Sigmoid colon (tissue), 7 donors: ENCODE results near the gene CITED2. TPM values are rescaled to one million over a fixed set of nuclear protein-coding genes. Genes with fewer than 3 reads are reported as not detected.
A peak's percentile ranks its signal among the peaks of the same experiment; 100 is the strongest.

ENCODE experiments used
- DNase-seq: peaks from one replicate; pipeline ENCODE4 v3.0.0-alpha.2; 2019
- H3K27ac ChIP-seq, 4 donors: fragments of 200-600 bp; sonication (generic); one replicate each; pipeline ENCODE4 v1.5.1; 2016 to 2019; ENCODE audit warnings: mild to moderate bottlenecking in 1 of 4
- H3K27me3 ChIP-seq, 3 donors: fragments of 200-600 bp; sonication (generic); one replicate each; pipeline ENCODE4 v1.5.1; 2019; ENCODE audit warnings: mild to moderate bottlenecking in 1 of 3
- H3K36me3 ChIP-seq, 4 donors: fragments of 200-600 bp; sonication (generic); one replicate each; pipeline ENCODE4 v1.5.1; 2016 to 2019
- H3K4me1 ChIP-seq, 4 donors: fragments of 200-600 bp; sonication (generic); one replicate each; pipeline ENCODE4 v1.5.1; 2017 to 2019
- H3K4me3 ChIP-seq, 4 donors: fragments of 200-600 bp; sonication (generic); one replicate each; pipeline ENCODE4 v1.5.1; 2017 to 2019; ENCODE audit warnings: mild to moderate bottlenecking in 2 of 4, moderate library complexity in 1 of 4
- H3K9me3 ChIP-seq, 4 donors: fragments of 200-600 bp in 3 of 4; sonication (generic) in 3 of 4; one replicate each; pipeline versions ENCODE4 v1.5.1 to v1.6.1; 2013 to 2019
- EP300 ChIP-seq, 4 donors: sonication (generic); formaldehyde crosslinking; IDR thresholded peaks; one replicate each; pipeline ENCODE4 v1.6.1; 2017; ENCODE audit warnings: antibody characterized with exemption in 4 of 4
- POLR2A ChIP-seq, 2 donors: fragments of 450-650 bp; IDR thresholded peaks; one replicate each; pipeline ENCODE4 v1.6.1; 2016; ENCODE audit warnings: antibody characterized with exemption in 2 of 2, mild to moderate bottlenecking in 2 of 2, moderate library complexity in 2 of 2
- POLR2AphosphoS5 ChIP-seq, 4 donors: sonication (generic); formaldehyde crosslinking; IDR thresholded peaks; one replicate each; pipeline ENCODE4 v1.6.1; 2017; ENCODE audit warnings: antibody characterized with exemption in 4 of 4
- WGBS, 2 donors: extraction: QIAGEN DNeasy Blood & Tissue Kit; methylation state at CpG; one replicate each; pipeline ENCODE4 v1.1.7; 2013; 5-methylcytosine and 5-hydroxymethylcytosine counted together
- intact Hi-C: fragments of 100-400 bp; cut with DNase I; formaldehyde crosslinking; loops from one replicate; pipeline ENCODE4 v1.15.1; 2023
- polyA plus RNA-seq, 3 donors: library from polyadenylated mRNA; stranded (reverse); fragments of 200-250 nt; gene quantifications; one replicate each; pipeline ENCODE4 v1.2.3, GENCODE V29; 2013
- total RNA-seq, 4 donors: library from RNA; depleted of rRNA; stranded (reverse); fragments of >200 nt; gene quantifications; one replicate each; pipeline ENCODE4 v1.1.0, GENCODE V29; 2016
- TF ChIP-seq, protein P1 (sequence below), 4 experiments: fragments of 450-650 bp in 3 of 4; fragments of 200-600 bp in 1 of 4; IDR thresholded peaks; one replicate each; pipeline ENCODE4 v1.5.1; 2016 to 2019; ENCODE audit warnings: antibody characterized with exemption in 4 of 4, mild to moderate bottlenecking in 3 of 4, moderate library complexity in 2 of 4
- donor health status: healthy with polysubstance abuse.
- donor health status: Bipolar disorder and iron deficiency.
- donor health status: healthy.

The CITED2 gene
- total and polyA plus RNA-seq, 7 donors = 26.4 to 182 (median 71.7) TPM

GRCh38 chr6:139325686-139326085 is 48.8 kb downstream of the CITED2 start:
- DNase-seq = no peak
- no peak for TF ChIP-seq POLR2A (IDR thresholded peaks at IDR 0.05)
- TF ChIP-seq EP300 (IDR thresholded peaks at IDR 0.05) = no peak
- TF ChIP-seq POLR2AphosphoS5 (IDR thresholded peaks at IDR 0.05) = no peak
- TF ChIP-seq, protein P1, sequence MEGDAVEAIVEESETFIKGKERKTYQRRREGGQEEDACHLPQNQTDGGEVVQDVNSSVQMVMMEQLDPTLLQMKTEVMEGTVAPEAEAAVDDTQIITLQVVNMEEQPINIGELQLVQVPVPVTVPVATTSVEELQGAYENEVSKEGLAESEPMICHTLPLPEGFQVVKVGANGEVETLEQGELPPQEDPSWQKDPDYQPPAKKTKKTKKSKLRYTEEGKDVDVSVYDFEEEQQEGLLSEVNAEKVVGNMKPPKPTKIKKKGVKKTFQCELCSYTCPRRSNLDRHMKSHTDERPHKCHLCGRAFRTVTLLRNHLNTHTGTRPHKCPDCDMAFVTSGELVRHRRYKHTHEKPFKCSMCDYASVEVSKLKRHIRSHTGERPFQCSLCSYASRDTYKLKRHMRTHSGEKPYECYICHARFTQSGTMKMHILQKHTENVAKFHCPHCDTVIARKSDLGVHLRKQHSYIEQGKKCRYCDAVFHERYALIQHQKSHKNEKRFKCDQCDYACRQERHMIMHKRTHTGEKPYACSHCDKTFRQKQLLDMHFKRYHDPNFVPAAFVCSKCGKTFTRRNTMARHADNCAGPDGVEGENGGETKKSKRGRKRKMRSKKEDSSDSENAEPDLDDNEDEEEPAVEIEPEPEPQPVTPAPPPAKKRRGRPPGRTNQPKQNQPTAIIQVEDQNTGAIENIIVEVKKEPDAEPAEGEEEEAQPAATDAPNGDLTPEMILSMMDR (IDR thresholded peaks at IDR 0.05) = no peak
- 27 to 55% methylated on average over 1 of the region's 1 CpG for WGBS, 2 donors
- no peak overlapping the region for H3K4me3 ChIP-seq
- intact Hi-C loops = no loop called here
- no peaks in the 10 kb centered on the region for H3K27me3 ChIP-seq
- H3K27ac ChIP-seq = peak overlapping the region in 1 of 4 donors; percentile 12
- no peaks in the 10 kb centered on the region for H3K9me3 ChIP-seq
- H3K4me1 ChIP-seq = peaks cover 0 to 5% (median 0%) of the 10 kb centered on the region in 4 donors
- no peaks in the 10 kb centered on the region for H3K36me3 ChIP-seq

- Histone ChIP-seq H3K4me3 (no peak overlapping the region), H3K27ac (peak overlapping the region in 2 of 4 donors; percentile 52 to 64), H3K9me3 (no peaks in the 10 kb centered on the region), H3K4me1 (peaks cover 0 to 5% (median 0%) of the 10 kb centered on the region in 4 donors), H3K36me3 (no peaks in the 10 kb centered on the region), H3K27me3 (no peaks in the 10 kb centered on the region)
- intact Hi-C loops = no loop called here
- TF ChIP-seq POLR2AphosphoS5 (IDR thresholded peaks at IDR 0.05) (no peak), POLR2A (IDR thresholded peaks at IDR 0.05) (no peak), EP300 (IDR thresholded peaks at IDR 0.05) (no peak)
- TF ChIP-seq, protein P1 (IDR thresholded peaks at IDR 0.05) = no peak
- DNase-seq = no peak
Measured at GRCh38 chr6:139325125-139325524, 49.3 kb downstream of the CITED2 start.

- intact Hi-C loops = no loop called here
- H3K4me1 ChIP-seq = peaks cover 0 to 5% (median 0%) of the 10 kb centered on the region in 4 donors
- H3K4me3 ChIP-seq = peak overlapping the region in 2 of 4 donors; percentile 16 to 21
- H3K9me3 ChIP-seq = no peaks in the 10 kb centered on the region
- DNase-seq = no peak
- no peaks in the 10 kb centered on the region for H3K36me3 ChIP-seq
- peak overlapping the region in 2 of 4 donors; percentile 52 to 64 for H3K27ac ChIP-seq
- no peaks in the 10 kb centered on the region for H3K27me3 ChIP-seq
- TF ChIP-seq EP300 (IDR thresholded peaks at IDR 0.05) = no peak
- 11 to 13% methylated on average over 1 of the region's 1 CpG for WGBS, 2 donors
Measured at GRCh38 chr6:139324301-139324555, 50.2 kb downstream of the CITED2 start.

- H3K4me1 ChIP-seq = peaks cover 0 to 5% (median 0%) of the 10 kb centered on the region in 4 donors
- H3K4me3 ChIP-seq = peak overlapping the region in 3 of 4 donors; percentile 7 to 21 (median 16)
- no peaks in the 10 kb centered on the region for H3K36me3 ChIP-seq
- intact Hi-C loops = no loop called here
- H3K9me3 ChIP-seq = no peaks in the 10 kb centered on the region
- WGBS, 2 donors = 26 to 44% methylated on average over 21 of the region's 21 CpGs
- peak; percentile 90 for DNase-seq
- peak overlapping the region; percentile 3 to 64 (median 52) for H3K27ac ChIP-seq
- TF ChIP-seq, protein P1 (IDR thresholded peaks at IDR 0.05) = no peak
- TF ChIP-seq EP300 (IDR thresholded peaks at IDR 0.05) = peak in 2 of 4 donors; percentile 17 to 66
- TF ChIP-seq POLR2AphosphoS5 (IDR thresholded peaks at IDR 0.05) = peak in 2 of 4 donors; percentile 16 to 43
- TF ChIP-seq POLR2A (IDR thresholded peaks at IDR 0.05) = no peak
- no peaks in the 10 kb centered on the region for H3K27me3 ChIP-seq
Measured at GRCh38 chr6:139323511-139324300, 50.7 kb downstream of the CITED2 start.

Other genes starting within 250 kb of the CITED2 start
- 10 to 100 TPM; 33.5 to 42.1 (median 35.6) TPM for gene HECA, start 239.6 kb downstream of the CITED2 start, total RNA-seq
- gene HECA, start 239.6 kb downstream of the CITED2 start, polyA plus RNA-seq = 10 to 100 TPM; 16.7 to 20.8 (median 18.0) TPM
- gene TXLNB, start 82.7 kb downstream of the CITED2 start, total RNA-seq = 1 to 10 TPM in 3 of 4 donors, under 1 TPM in 1; 0.95 to 3.9 (median 2.7) TPM
- gene TXLNB, start 82.7 kb downstream of the CITED2 start, polyA plus RNA-seq = under 1 TPM in 2 of 3 donors, not detected in 1; 0.58 to 0.60 TPM